ENCODE data around the gene SPTBN5.

- TF ChIP-seq CTCF (conservative IDR thresholded peaks at IDR 0.05; ENCODE audit: low read depth, low read length) (no peak), EZH2 (IDR thresholded peaks at IDR 0.05; ENCODE audit: low read length, unreplicated experiment) (no peak)
Observed at GRCh38 chr15:41942886-41943285, 49.0 kb upstream of the SPTBN5 start.

Measured in PC-3 (cell line).